SU-DHL-6 (cell line): ENCODE data around the gene LRBA.

ENCODE experiments used
- H2AFZ ChIP-seq: fragments of 200-600 bp; sonication (generic); 2 replicates; pipeline ENCODE4 v1.6.1; 2014; ENCODE audit warnings: low read depth, mild to moderate bottlenecking, moderate library complexity, mixed read lengths, antibody characterized with exemption, low read length; ENCODE audit not compliant: severe bottlenecking
- H3F3A ChIP-seq: fragments of 200-600 bp; shearing (Covaris generic); 2 replicates; pipeline ENCODE4 v1.6.0; 2016; ENCODE audit warnings: antibody characterized with exemption, mild to moderate bottlenecking; ENCODE audit not compliant: insufficient read depth
- H3K27ac ChIP-seq: fragments of 200-600 bp; sonication (generic); 2 replicates; pipeline ENCODE4 v1.5.1; 2016; ENCODE audit warnings: low read depth, mild to moderate bottlenecking, low read length, moderate library complexity, mixed read lengths
- H3K27me3 ChIP-seq: fragments of 200-600 bp; sonication (generic), shearing (Covaris generic); 2 replicates; pipeline ENCODE4 v1.6.0; 2014; ENCODE audit warnings: mild to moderate bottlenecking, low read length
- H3K36me3 ChIP-seq: fragments of 200-600 bp; sonication (generic); 2 replicates; pipeline ENCODE4 v1.6.1; 2014; ENCODE audit warnings: mild to moderate bottlenecking, low read length, mixed read lengths
- H3K4me2 ChIP-seq: fragments of 300-600, 200-600 bp; shearing (Covaris generic), sonication (generic); 2 replicates; pipeline ENCODE4 v1.6.0; 2014; ENCODE audit warnings: low read length, low read depth, mild to moderate bottlenecking; ENCODE audit not compliant: poor library complexity, severe bottlenecking
- H3K4me3 ChIP-seq: fragments of 200-600 bp; sonication (generic); 2 replicates; pipeline ENCODE4 v1.5.1; 2014; ENCODE audit warnings: antibody characterized with exemption, low read length, mild to moderate bottlenecking, mixed read lengths; ENCODE audit not compliant: insufficient read depth, poor library complexity, severe bottlenecking
- H3K79me2 ChIP-seq: fragments of 200-600 bp; sonication (generic); 2 replicates; pipeline ENCODE4 v1.6.1; 2014; ENCODE audit warnings: mild to moderate bottlenecking, low read length, moderate library complexity; ENCODE audit not compliant: insufficient read depth
- H3K9ac ChIP-seq: fragments of 200-600 bp; sonication (generic); 2 replicates; pipeline ENCODE4 v1.7.0; 2014; ENCODE audit warnings: mild to moderate bottlenecking, low read length
- H3K9me2 ChIP-seq: fragments of 200-600 bp; sonication (generic); replicated peaks from 2 replicates; pipeline ENCODE4 v1.6.1; 2014; ENCODE audit warnings: low read length; ENCODE audit not compliant: insufficient read depth
- H3K9me3 ChIP-seq: fragments of 200-600 bp; sonication (generic); 2 replicates; pipeline ENCODE4 v1.6.1; 2014; ENCODE audit warnings: low read length, mixed read lengths; ENCODE audit not compliant: insufficient read depth
- H4K20me1 ChIP-seq: fragments of 200-600 bp; sonication (generic); 2 replicates; pipeline ENCODE4 v1.6.1; 2014; ENCODE audit warnings: low read depth, mild to moderate bottlenecking, antibody characterized with exemption, low read length, moderate library complexity, mixed read lengths
- CTCF ChIP-seq: fragments of 200-600 bp; sonication (generic); IDR thresholded peaks from one replicate; pipeline ENCODE4 v1.5.1; 2017; ENCODE audit warnings: antibody characterized with exemption, mild to moderate bottlenecking, low read length, moderate library complexity; ENCODE audit not compliant: insufficient read depth, poor library complexity, severe bottlenecking
- EZH2phosphoT487 ChIP-seq: fragments of 200-600 bp; sonication (generic), shearing (Covaris generic); conservative IDR thresholded peaks from 2 replicates; pipeline ENCODE4 v1.6.1; 2018; ENCODE audit warnings: mild to moderate bottlenecking, antibody characterized with exemption, low read length, moderate library complexity, mixed read lengths

The LRBA gene

DNA sequence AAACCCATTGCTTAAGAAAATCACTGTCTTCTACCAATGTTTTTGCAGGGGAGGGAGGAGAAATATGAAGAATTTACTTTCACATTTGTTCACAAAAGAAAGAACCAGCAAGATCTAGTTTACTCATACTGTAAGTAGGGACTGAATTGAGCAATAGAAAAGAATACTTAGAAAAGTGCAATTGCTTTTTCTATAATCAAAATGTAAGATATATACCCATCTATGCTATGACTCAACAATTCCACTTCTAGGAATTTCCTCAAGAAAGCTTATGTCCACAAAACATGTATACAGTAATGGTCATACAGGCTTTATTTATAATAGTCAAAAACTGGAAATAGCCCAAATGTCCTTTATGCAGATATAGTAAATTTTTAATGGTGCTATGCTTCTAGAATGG, 196.4 kb downstream of the LRBA start:
- TF ChIP-seq CTCF (no peak), EZH2phosphoT487 (no peak)
- Histone ChIP-seq H2AFZ (no peak overlapping the region), H3F3A (no peaks in the 10 kb centered on the region), H3K9me2 (no peaks in the 10 kb centered on the region), H3K36me3 (peaks cover 32% of the 10 kb centered on the region), H3K27ac (no peak overlapping the region), H3K4me2 (no peak overlapping the region), H4K20me1 (no peaks in the 10 kb centered on the region), H3K9me3 (no peaks in the 10 kb centered on the region), H3K79me2 (no peaks in the 10 kb centered on the region), H3K9ac (no peak overlapping the region), H3K27me3 (no peaks in the 10 kb centered on the region), H3K4me3 (no peak overlapping the region)

DNA sequence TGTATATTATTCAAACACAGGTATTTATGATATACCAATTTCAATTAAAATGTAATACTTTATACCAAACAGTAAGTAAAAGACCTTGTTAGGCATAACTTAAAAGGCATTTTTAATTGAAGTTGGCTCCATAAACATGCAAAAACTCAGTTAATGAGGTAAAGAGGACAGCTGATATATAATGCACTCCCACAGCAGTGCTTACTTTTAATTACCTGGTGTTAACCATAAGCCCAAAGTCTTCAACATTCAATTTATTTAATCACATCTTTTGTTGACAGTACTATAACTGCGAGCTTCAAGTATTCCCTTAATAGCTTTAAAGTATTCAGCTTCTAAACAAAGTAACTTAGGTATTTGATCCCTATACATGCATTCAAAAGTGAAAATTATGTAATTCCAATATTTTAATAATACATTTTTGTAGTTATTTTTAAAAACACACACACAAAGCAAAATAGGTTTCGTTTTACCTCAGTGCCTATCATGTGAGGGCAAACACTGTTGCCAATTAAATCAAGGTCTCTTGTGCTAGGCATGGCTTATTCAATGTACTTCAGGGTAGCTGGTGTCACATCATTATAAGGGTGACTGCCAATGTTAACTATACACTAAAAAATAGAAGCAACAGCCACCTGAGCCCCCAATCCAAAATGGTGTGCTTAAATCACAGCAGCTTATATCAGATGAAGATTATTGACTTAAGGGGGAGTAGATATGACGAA, 197.1 kb downstream of the LRBA start:
- H2AFZ ChIP-seq, result no peak overlapping the region
- no peaks in the 10 kb centered on the region for H3K9me3 ChIP-seq
- H3K9me2 ChIP-seq, result no peaks in the 10 kb centered on the region
- no peaks in the 10 kb centered on the region for H3K27me3 ChIP-seq
- no peak overlapping the region for H3K4me3 ChIP-seq
- H3K79me2 ChIP-seq, result no peaks in the 10 kb centered on the region
- peaks cover 32% of the 10 kb centered on the region for H3K36me3 ChIP-seq
- no peaks in the 10 kb centered on the region for H4K20me1 ChIP-seq
- TF ChIP-seq CTCF, result no peak
- TF ChIP-seq EZH2phosphoT487, result no peak
- H3F3A ChIP-seq, result no peaks in the 10 kb centered on the region
- no peak overlapping the region for H3K4me2 ChIP-seq
- H3K9ac ChIP-seq, result no peak overlapping the region
- H3K27ac ChIP-seq, result no peak overlapping the region

DNA sequence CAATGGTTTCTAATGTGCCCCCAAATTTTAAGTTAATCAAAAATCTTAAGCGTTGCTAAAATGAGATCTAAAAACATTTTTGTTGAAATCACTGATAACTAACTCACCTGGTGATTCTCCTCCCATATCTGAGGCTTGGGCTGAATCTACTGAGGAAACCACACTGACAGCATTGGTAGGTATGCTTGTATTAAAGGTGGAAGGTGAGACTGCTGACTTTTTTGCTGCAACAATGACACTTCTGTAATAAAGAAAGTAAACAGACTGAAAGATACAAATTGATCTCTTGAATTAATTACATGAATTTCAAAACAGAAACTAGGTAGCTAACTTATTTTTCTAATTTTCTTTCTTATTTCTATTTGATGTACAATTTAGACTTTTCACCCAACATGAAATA, 198.1 kb downstream of the LRBA start:
- Histone ChIP-seq H3K9me3 (no peaks in the 10 kb centered on the region), H3K79me2 (no peaks in the 10 kb centered on the region), H3K4me3 (no peak overlapping the region), H3K9ac (no peak overlapping the region), H3K9me2 (no peaks in the 10 kb centered on the region), H3K4me2 (no peak overlapping the region), H3K27ac (no peak overlapping the region), H3F3A (no peaks in the 10 kb centered on the region), H3K36me3 (peaks cover 32% of the 10 kb centered on the region), H3K27me3 (no peaks in the 10 kb centered on the region), H2AFZ (no peak overlapping the region), H4K20me1 (no peaks in the 10 kb centered on the region)
- TF ChIP-seq CTCF (no peak), EZH2phosphoT487 (no peak)
